ENCODE measurements around the gene SH3GL1. TPM values are rescaled to one million over a fixed set of nuclear protein-coding genes. Genes with fewer than 3 reads are reported as not detected.
A peak's percentile ranks its signal among the peaks of the same experiment; 100 is the strongest.

The SH3GL1 gene
- total and polyA plus RNA-seq, 9 of the 15 experiments (the other 6 are each of a cell fraction or from before 2014, with no cell fraction given): 1.7 to 75.3 (median 25.7) TPM

DNA sequence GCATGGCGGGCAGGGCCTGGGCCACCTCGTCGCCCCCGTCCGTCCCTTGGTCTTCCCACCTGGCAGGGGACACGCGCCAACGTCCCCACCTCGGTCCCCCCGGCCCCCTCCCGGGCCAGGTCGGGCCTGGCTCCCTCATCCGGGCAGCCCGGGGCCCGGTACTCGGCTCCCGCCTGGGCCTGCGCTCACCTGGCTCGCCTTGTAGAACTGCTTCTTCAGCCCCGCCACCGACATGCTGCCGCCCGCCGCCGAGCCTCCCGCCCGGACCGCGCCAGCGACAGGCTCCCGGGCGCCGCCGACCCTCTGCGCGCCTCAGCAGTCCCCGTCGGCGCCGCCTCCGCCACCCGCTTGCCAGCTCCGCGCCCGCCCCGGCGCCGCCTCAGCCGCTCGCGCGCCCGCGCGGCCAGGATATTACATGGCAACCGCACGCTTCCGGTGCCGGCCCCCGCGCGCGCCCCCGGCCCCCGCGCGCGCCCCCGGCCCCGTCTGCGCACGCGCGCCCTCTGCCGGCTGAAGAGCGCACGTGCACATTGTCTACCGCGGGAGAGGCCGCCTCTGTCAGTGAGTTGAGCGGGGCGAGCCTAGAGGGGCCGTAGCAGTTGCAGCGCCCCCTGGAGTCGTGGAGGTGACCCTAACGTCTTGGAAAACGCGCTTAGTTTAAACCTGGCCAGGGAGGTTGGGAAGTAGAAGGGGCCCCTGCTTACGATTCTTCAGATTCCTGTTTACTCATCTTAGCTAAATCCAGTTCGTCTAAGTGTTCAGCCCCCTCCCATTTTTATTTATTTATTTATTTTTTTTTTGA, at the start of gene SH3GL1 (continued):
- TF ChIP-seq, protein P1, sequence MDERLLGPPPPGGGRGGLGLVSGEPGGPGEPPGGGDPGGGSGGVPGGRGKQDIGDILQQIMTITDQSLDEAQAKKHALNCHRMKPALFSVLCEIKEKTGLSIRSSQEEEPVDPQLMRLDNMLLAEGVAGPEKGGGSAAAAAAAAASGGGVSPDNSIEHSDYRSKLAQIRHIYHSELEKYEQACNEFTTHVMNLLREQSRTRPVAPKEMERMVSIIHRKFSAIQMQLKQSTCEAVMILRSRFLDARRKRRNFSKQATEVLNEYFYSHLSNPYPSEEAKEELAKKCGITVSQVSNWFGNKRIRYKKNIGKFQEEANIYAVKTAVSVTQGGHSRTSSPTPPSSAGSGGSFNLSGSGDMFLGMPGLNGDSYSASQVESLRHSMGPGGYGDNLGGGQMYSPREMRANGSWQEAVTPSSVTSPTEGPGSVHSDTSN (CRISPR knock-in tag; IDR thresholded peaks at IDR 0.05; ENCODE audit: low read depth): no peak
- TF ChIP-seq, protein P1 (tag; conservative IDR thresholded peaks at IDR 0.05; ENCODE audit: low read depth): no peak
- TF ChIP-seq POLR2A (conservative IDR thresholded peaks at IDR 0.05) (no peak), ATF1 (CRISPR knock-in tag; IDR thresholded peaks at IDR 0.05) (peak; percentile 19; the same call in 1 of the 2 replicates), ATF1 (tag; IDR thresholded peaks at IDR 0.05) (peak; percentile 29; the same call in 1 of the 2 replicates), TAF15 (IDR thresholded peaks at IDR 0.05; ENCODE audit: low read depth, low read length) (no peak), FOXK2 (conservative IDR thresholded peaks at IDR 0.05 in 1 of 2, IDR thresholded peaks at IDR 0.05 in 1 of 2; ENCODE audit: low read depth in 2 of 2) (0 out of 4 replicates have a peak, but pooled peaks of 1 of the 2 experiments have one; percentile 22), NUFIP1 (IDR thresholded peaks at IDR 0.05; ENCODE audit: partially characterized antibody) (no peak), ETV5 (CRISPR knock-in tag; IDR thresholded peaks at IDR 0.05; ENCODE audit: low read depth) (peak; percentile 53; the same call in 1 of the 2 replicates), SMC3 (conservative IDR thresholded peaks at IDR 0.05; ENCODE audit: insufficient read depth, low read depth, low read length) (peak; percentile 53), ZBTB33 (CRISPR knock-in tag; IDR thresholded peaks at IDR 0.05) (peak; percentile 89)
- TF ChIP-seq, protein P2, sequence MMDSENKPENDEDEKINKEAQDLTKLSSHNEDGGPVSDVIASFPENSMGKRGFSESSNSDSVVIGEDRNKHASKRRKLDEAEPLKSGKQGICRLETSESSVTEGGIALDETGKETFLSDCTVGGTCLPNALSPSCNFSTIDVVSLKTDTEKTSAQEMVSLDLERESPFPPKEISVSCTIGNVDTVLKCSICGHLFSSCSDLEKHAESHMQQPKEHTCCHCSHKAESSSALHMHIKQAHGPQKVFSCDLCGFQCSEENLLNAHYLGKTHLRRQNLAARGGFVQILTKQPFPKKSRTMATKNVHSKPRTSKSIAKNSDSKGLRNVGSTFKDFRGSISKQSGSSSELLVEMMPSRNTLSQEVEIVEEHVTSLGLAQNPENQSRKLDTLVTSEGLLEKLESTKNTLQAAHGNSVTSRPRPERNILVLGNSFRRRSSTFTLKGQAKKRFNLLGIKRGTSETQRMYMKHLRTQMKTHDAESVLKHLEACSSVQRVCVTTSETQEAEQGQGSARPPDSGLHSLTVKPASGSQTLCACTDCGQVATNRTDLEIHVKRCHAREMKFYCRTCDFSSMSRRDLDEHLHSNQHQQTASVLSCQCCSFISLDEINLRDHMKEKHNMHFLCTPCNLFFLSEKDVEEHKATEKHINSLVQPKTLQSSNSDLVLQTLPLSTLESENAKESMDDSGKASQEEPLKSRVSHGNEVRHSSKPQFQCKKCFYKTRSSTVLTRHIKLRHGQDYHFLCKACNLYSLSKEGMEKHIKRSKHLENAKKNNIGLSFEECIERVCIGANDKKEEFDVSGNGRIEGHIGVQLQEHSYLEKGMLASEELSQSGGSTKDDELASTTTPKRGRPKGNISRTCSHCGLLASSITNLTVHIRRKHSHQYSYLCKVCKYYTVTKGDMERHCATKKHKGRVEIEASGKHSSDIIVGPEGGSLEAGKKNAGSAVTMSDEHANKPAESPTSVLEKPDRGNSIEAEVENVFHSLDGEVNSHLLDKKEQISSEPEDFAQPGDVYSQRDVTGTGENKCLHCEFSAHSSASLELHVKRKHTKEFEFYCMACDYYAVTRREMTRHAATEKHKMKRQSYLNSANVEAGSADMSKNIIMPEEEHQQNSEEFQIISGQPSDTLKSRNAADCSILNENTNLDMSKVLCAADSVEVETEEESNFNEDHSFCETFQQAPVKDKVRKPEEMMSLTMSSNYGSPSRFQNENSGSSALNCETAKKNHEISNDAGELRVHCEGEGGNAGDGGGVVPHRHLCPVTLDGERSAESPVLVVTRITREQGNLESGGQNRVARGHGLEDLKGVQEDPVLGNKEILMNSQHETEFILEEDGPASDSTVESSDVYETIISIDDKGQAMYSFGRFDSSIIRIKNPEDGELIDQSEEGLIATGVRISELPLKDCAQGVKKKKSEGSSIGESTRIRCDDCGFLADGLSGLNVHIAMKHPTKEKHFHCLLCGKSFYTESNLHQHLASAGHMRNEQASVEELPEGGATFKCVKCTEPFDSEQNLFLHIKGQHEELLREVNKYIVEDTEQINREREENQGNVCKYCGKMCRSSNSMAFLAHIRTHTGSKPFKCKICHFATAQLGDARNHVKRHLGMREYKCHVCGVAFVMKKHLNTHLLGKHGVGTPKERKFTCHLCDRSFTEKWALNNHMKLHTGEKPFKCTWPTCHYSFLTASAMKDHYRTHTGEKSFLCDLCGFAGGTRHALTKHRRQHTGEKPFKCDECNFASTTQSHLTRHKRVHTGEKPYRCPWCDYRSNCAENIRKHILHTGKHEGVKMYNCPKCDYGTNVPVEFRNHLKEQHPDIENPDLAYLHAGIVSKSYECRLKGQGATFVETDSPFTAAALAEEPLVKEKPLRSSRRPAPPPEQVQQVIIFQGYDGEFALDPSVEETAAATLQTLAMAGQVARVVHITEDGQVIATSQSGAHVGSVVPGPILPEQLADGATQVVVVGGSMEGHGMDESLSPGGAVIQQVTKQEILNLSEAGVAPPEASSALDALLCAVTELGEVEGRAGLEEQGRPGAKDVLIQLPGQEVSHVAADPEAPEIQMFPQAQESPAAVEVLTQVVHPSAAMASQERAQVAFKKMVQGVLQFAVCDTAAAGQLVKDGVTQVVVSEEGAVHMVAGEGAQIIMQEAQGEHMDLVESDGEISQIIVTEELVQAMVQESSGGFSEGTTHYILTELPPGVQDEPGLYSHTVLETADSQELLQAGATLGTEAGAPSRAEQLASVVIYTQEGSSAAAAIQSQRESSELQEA (IDR thresholded peaks at IDR 0.05; ENCODE audit: low read depth): no peak
- TF ChIP-seq, protein P3, sequence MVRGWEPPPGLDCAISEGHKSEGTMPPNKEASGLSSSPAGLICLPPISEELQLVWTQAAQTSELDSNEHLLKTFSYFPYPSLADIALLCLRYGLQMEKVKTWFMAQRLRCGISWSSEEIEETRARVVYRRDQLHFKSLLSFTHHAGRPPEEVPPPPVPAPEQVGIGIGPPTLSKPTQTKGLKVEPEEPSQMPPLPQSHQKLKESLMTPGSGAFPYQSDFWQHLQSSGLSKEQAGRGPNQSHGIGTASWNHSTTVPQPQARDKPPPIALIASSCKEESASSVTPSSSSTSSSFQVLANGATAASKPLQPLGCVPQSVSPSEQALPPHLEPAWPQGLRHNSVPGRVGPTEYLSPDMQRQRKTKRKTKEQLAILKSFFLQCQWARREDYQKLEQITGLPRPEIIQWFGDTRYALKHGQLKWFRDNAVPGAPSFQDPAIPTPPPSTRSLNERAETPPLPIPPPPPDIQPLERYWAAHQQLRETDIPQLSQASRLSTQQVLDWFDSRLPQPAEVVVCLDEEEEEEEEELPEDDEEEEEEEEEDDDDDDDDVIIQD (CRISPR knock-in tag; IDR thresholded peaks at IDR 0.05): no peak

Data from K562 (cell line).